ENCODE data around the gene RAB6A.
A peak's percentile ranks its signal among the peaks of the same experiment; 100 is the strongest.
"Not testable (repeated sequence)": the region's sequence is repeated elsewhere in the genome, so short reads cannot be mapped to it uniquely, and the experiment has no call there.

The RAB6A gene

GRCh38 chr11:73760679-73761402 is at the start of gene RAB6A:
TSS of gene RAB6A (minus strand) at chr11:73761074. CDS start at chr11:73760635, 439 bp downstream.
- H3K27me3 Mint-ChIP-seq = no peaks in the 10 kb centered on the region
- H3K36me3 Mint-ChIP-seq = no peaks in the 10 kb centered on the region
- H3K4me3 Mint-ChIP-seq = peak within 1 kb of the TSS; percentile 97
- H3K4me1 Mint-ChIP-seq = peaks cover 28% of the 10 kb centered on the region
- H3K9me3 Mint-ChIP-seq = no peaks in the 10 kb centered on the region
- ATAC-seq = peak; percentile 98
- peak within 1 kb of the TSS; percentile 82 for H3K27ac Mint-ChIP-seq

GRCh38 chr11:73810637-73811036 is 49.8 kb upstream of the RAB6A start:
- Mint-ChIP-seq H3K4me1 (peaks cover 14% of the 10 kb centered on the region), H3K27me3 (no peaks in the 10 kb centered on the region), H3K27ac (no peak overlapping the region), H3K9me3 (no peaks in the 10 kb centered on the region), H3K36me3 (peaks cover 43% of the 10 kb centered on the region), H3K4me3 (no peak overlapping the region)
- no peak for ATAC-seq

- Mint-ChIP-seq H3K9me3 (no peaks in the 10 kb centered on the region), H3K36me3 (peaks cover 35% of the 10 kb centered on the region), H3K27ac (no peak overlapping the region), H3K27me3 (no peaks in the 10 kb centered on the region), H3K4me1 (peaks cover 23% of the 10 kb centered on the region), H3K4me3 (no peak overlapping the region)
- ATAC-seq = no peak
These were observed 47.2 kb upstream of the RAB6A start for GRCh38 chr11:73808052-73808451.

- Mint-ChIP-seq H3K4me3 (no peak overlapping the region), H3K27me3 (no peaks in the 10 kb centered on the region)
- no peak for ATAC-seq
These were observed 43.8 kb upstream of the RAB6A start for GRCh38 chr11:73804712-73805111.

GRCh38 chr11:73801136-73801535 is 40.3 kb upstream of the RAB6A start:
- ATAC-seq = no peak
- Mint-ChIP-seq H3K4me3 (no peak overlapping the region), H3K4me1 (peaks cover 14% of the 10 kb centered on the region), H3K27me3 (no peaks in the 10 kb centered on the region), H3K27ac (no peak overlapping the region), H3K36me3 (peaks cover 19% of the 10 kb centered on the region), H3K9me3 (no peaks in the 10 kb centered on the region)

More at GRCh38 chr11:73804712-73805111, 43.8 kb upstream of the RAB6A start:
- H3K27ac Mint-ChIP-seq = no peak overlapping the region
- H3K4me1 Mint-ChIP-seq = peaks cover 16% of the 10 kb centered on the region
- H3K36me3 Mint-ChIP-seq = peaks cover 26% of the 10 kb centered on the region
- no peaks in the 10 kb centered on the region for H3K9me3 Mint-ChIP-seq

- Mint-ChIP-seq H3K4me3 (no peak overlapping the region), H3K27me3 (no peaks in the 10 kb centered on the region), H3K36me3 (peaks cover 19% of the 10 kb centered on the region), H3K9me3 (no peaks in the 10 kb centered on the region), H3K4me1 (peaks cover 8% of the 10 kb centered on the region), H3K27ac (no peak overlapping the region)
- ATAC-seq = no peak
These were observed 39.5 kb upstream of the RAB6A start for GRCh38 chr11:73800276-73800806.

GRCh38 chr11:73797457-73797856 is 36.6 kb upstream of the RAB6A start:
- no peak overlapping the region for H3K4me3 Mint-ChIP-seq
- peaks cover 8% of the 10 kb centered on the region for H3K4me1 Mint-ChIP-seq
- ATAC-seq = no peak
- H3K27ac Mint-ChIP-seq = no peak overlapping the region
- H3K36me3 Mint-ChIP-seq = peaks cover 25% of the 10 kb centered on the region
- no peaks in the 10 kb centered on the region for H3K27me3 Mint-ChIP-seq
- no peaks in the 10 kb centered on the region for H3K9me3 Mint-ChIP-seq

- Mint-ChIP-seq H3K36me3 (peaks cover 25% of the 10 kb centered on the region), H3K9me3 (no peaks in the 10 kb centered on the region), H3K4me1 (peaks cover 8% of the 10 kb centered on the region), H3K27me3 (no peaks in the 10 kb centered on the region), H3K4me3 (no peak overlapping the region), H3K27ac (no peak overlapping the region)
- ATAC-seq = no peak
These were observed 35.2 kb upstream of the RAB6A start for GRCh38 chr11:73795925-73796632.

- Mint-ChIP-seq H3K36me3 (peaks cover 17% of the 10 kb centered on the region), H3K4me3 (no peak overlapping the region), H3K4me1 (peaks cover 18% of the 10 kb centered on the region), H3K27ac (no peak overlapping the region), H3K9me3 (no peaks in the 10 kb centered on the region), H3K27me3 (no peaks in the 10 kb centered on the region)
- no peak for ATAC-seq
These were observed 31.7 kb upstream of the RAB6A start for GRCh38 chr11:73792584-73792983.

GRCh38 chr11:73789279-73789670 is 28.4 kb upstream of the RAB6A start:
- peak overlapping the region; percentile 99 for H3K4me3 Mint-ChIP-seq

GRCh38 chr11:73787643-73788558 is 27.0 kb upstream of the RAB6A start, which contains the start of gene MRPL48:
TSS of gene MRPL48 (plus strand) at chr11:73787874. CDS start at chr11:73787972, 98 bp downstream.
- Mint-ChIP-seq H3K4me1 (peaks cover 16% of the 10 kb centered on the region), H3K27me3 (no peaks in the 10 kb centered on the region), H3K27ac (peak within 1 kb of the TSS; percentile 98), H3K36me3 (no peaks in the 10 kb centered on the region), H3K9me3 (no peaks in the 10 kb centered on the region), H3K4me3 (peak within 1 kb of the TSS; percentile 99)
- peak; percentile 100 for ATAC-seq

More at GRCh38 chr11:73789279-73789670, 28.4 kb upstream of the RAB6A start:
- H3K36me3 Mint-ChIP-seq = peaks cover 6% of the 10 kb centered on the region
- peak overlapping the region; percentile 98 for H3K27ac Mint-ChIP-seq
- no peaks in the 10 kb centered on the region for H3K27me3 Mint-ChIP-seq
- no peaks in the 10 kb centered on the region for H3K9me3 Mint-ChIP-seq
- peaks cover 24% of the 10 kb centered on the region for H3K4me1 Mint-ChIP-seq
- no peak for ATAC-seq

GRCh38 chr11:73787051-73787642 is 26.3 kb upstream of the RAB6A start:
- no peaks in the 10 kb centered on the region for H3K9me3 Mint-ChIP-seq
- peak overlapping the region; percentile 99 for H3K4me3 Mint-ChIP-seq
- H3K27me3 Mint-ChIP-seq = no peaks in the 10 kb centered on the region
- ATAC-seq = no peak
- H3K4me1 Mint-ChIP-seq = peaks cover 16% of the 10 kb centered on the region
- H3K27ac Mint-ChIP-seq = peak overlapping the region; percentile 98
- no peaks in the 10 kb centered on the region for H3K36me3 Mint-ChIP-seq

GRCh38 chr11:73785467-73785866 is 24.6 kb upstream of the RAB6A start:
- H3K36me3 Mint-ChIP-seq, H3K4me3 Mint-ChIP-seq, H3K27ac Mint-ChIP-seq, H3K9me3 Mint-ChIP-seq, ATAC-seq, H3K27me3 Mint-ChIP-seq: not testable (repeated sequence)
- H3K4me1 Mint-ChIP-seq = peaks cover 16% of the 10 kb centered on the region

- Mint-ChIP-seq H3K4me1 (peaks cover 16% of the 10 kb centered on the region), H3K9me3 (no peaks in the 10 kb centered on the region), H3K4me3 (no peak overlapping the region), H3K27me3 (no peaks in the 10 kb centered on the region), H3K27ac (no peak overlapping the region), H3K36me3 (no peaks in the 10 kb centered on the region)
- ATAC-seq = no peak
These were observed 23.9 kb upstream of the RAB6A start for GRCh38 chr11:73784734-73785133.
